H9 (cell line): ENCODE results near the gene FCHSD2. TPM values are rescaled to one million over a fixed set of nuclear protein-coding genes. Genes with fewer than 3 reads are reported as not detected.

ENCODE experiments used
- DNase-seq: peaks from one replicate; pipeline ENCODE4 v3.0.0-alpha.2; 2017
- H2AFZ ChIP-seq: one replicate; pipeline ENCODE4 v1.6.1; 2013; ENCODE audit warnings: mild to moderate bottlenecking, low read length, control low read depth, moderate library complexity
- H2AK5ac ChIP-seq: 2 replicates; pipeline ENCODE4 v1.6.1; 2013; ENCODE audit warnings: low read length, control low read depth, mixed read lengths; ENCODE audit not compliant: insufficient read length
- H2BK120ac ChIP-seq: one replicate; pipeline ENCODE4 v1.6.1; 2013; ENCODE audit warnings: low read depth, mild to moderate bottlenecking, low read length, control low read depth, inconsistent platforms; ENCODE audit not compliant: poor library complexity, severe bottlenecking
- H2BK12ac ChIP-seq: 2 replicates; pipeline ENCODE4 v1.6.1; 2013; ENCODE audit warnings: low read length, control low read depth, mixed read lengths, low read depth; ENCODE audit not compliant: insufficient read length
- H2BK15ac ChIP-seq: 2 replicates; pipeline ENCODE4 v1.6.1; 2013; ENCODE audit warnings: low read depth, low read length, control low read depth
- H2BK20ac ChIP-seq: one replicate; pipeline ENCODE4 v1.6.1; 2013; ENCODE audit warnings: low read depth, mild to moderate bottlenecking, low read length, control low read depth, inconsistent platforms; ENCODE audit not compliant: poor library complexity, severe bottlenecking
- H2BK5ac ChIP-seq: 2 replicates; pipeline ENCODE4 v1.6.1; 2013; ENCODE audit warnings: low read length, control low read depth, mixed read lengths; ENCODE audit not compliant: insufficient read length
- H3K14ac ChIP-seq: 2 replicates; pipeline ENCODE4 v1.6.1; 2013; ENCODE audit warnings: low read length, control low read depth; ENCODE audit not compliant: insufficient read depth
- H3K18ac ChIP-seq: 2 replicates; pipeline ENCODE4 v1.6.1; 2013; ENCODE audit warnings: low read depth, mild to moderate bottlenecking, mixed read lengths, low read length, control low read depth; ENCODE audit not compliant: insufficient read length
- H3K23ac ChIP-seq: 2 replicates; pipeline ENCODE4 v1.6.1; 2013; ENCODE audit warnings: low read length, control low read depth, mixed read lengths, low read depth; ENCODE audit not compliant: insufficient read length
- H3K23me2 ChIP-seq: 2 replicates; pipeline ENCODE4 v1.6.1; 2013; ENCODE audit warnings: low read depth, mild to moderate bottlenecking, mixed read lengths, low read length, control low read depth; ENCODE audit not compliant: insufficient read length, poor library complexity, severe bottlenecking
- H3K27ac ChIP-seq: 2 replicates; pipeline ENCODE4 v1.5.1; 2013; ENCODE audit warnings: low read length, control low read depth, mixed read lengths, low read depth; ENCODE audit not compliant: insufficient read length
- H3K27me3 ChIP-seq: 2 replicates; pipeline ENCODE4 v1.6.1; 2013; ENCODE audit warnings: low read length, control low read depth, inconsistent platforms; ENCODE audit not compliant: insufficient read depth
- H3K4ac ChIP-seq: 2 replicates; pipeline ENCODE4 v1.6.1; 2013; ENCODE audit warnings: low read depth, mild to moderate bottlenecking, control low read depth, inconsistent platforms, low read length, moderate library complexity
- H3K4me1 ChIP-seq: 2 replicates; pipeline ENCODE4 v1.6.1; 2013; ENCODE audit warnings: low read length, control low read depth, inconsistent platforms; ENCODE audit not compliant: insufficient read depth
- H3K4me2 ChIP-seq: 2 replicates; pipeline ENCODE4 v1.6.1; 2013; ENCODE audit warnings: low read length, control low read depth, mixed read lengths; ENCODE audit not compliant: insufficient read length, insufficient read depth
- H3K56ac ChIP-seq: 2 replicates; pipeline ENCODE4 v1.6.1; 2013; ENCODE audit warnings: low read depth, mild to moderate bottlenecking, mixed read lengths, low read length, control low read depth; ENCODE audit not compliant: insufficient read length
- H3K79me1 ChIP-seq: 2 replicates; pipeline ENCODE4 v1.6.1; 2013; ENCODE audit warnings: low read depth, mild to moderate bottlenecking, moderate library complexity, low read length, control low read depth, inconsistent platforms; ENCODE audit not compliant: insufficient read depth, poor library complexity, severe bottlenecking
- H3K79me2 ChIP-seq: 2 replicates; pipeline ENCODE4 v1.6.1; 2013; ENCODE audit warnings: low read length, control low read depth, inconsistent platforms; ENCODE audit not compliant: insufficient read depth
- H3K9ac ChIP-seq: 2 replicates; pipeline ENCODE4 v1.6.1; 2013; ENCODE audit warnings: low read length, control low read depth, mixed read lengths; ENCODE audit not compliant: insufficient read length; ENCODE audit errors: extremely low read depth
- H3K9me3 ChIP-seq: one replicate; pipeline ENCODE4 v1.6.1; 2013; ENCODE audit warnings: low read depth, low read length, inconsistent platforms; ENCODE audit not compliant: control insufficient read depth
- H3T11ph ChIP-seq: one replicate; pipeline ENCODE4 v1.6.1; 2013; ENCODE audit warnings: mild to moderate bottlenecking, low read length, control low read depth, inconsistent platforms
- H4K20me1 ChIP-seq: one replicate; pipeline ENCODE4 v1.6.1; 2013; ENCODE audit not compliant: control insufficient read depth, insufficient read length, insufficient read depth
- H4K5ac ChIP-seq: 2 replicates; pipeline ENCODE4 v1.6.1; 2013; ENCODE audit warnings: low read depth, mild to moderate bottlenecking, mixed read lengths, low read length, control low read depth; ENCODE audit not compliant: insufficient read length
- H4K8ac ChIP-seq: replicated peaks from 2 replicates; pipeline ENCODE4 v1.6.1; 2013; ENCODE audit warnings: low read length, control low read depth, mixed read lengths, low read depth; ENCODE audit not compliant: insufficient read length
- H4K91ac ChIP-seq: 2 replicates; pipeline ENCODE4 v1.6.1; 2013; ENCODE audit warnings: low read depth, mild to moderate bottlenecking, moderate library complexity, mixed read lengths, low read length, control low read depth; ENCODE audit not compliant: insufficient read length
- H3K27ac Mint-ChIP-seq, 3 experiments: 2 replicates in 2 of 3; 3 replicates in 1 of 3; pipeline ENCODE4 v1.8.0; 2020 to 2021; ENCODE audit warnings: mixed read lengths in 3 of 3, mild to moderate bottlenecking in 1 of 3, moderate library complexity in 1 of 3
- H3K27me3 Mint-ChIP-seq: 2 replicates; pipeline ENCODE4 v1.8.0; 2021; ENCODE audit warnings: low read depth, mild to moderate bottlenecking, moderate library complexity, mixed read lengths
- H3K36me3 Mint-ChIP-seq, 3 experiments: 2 replicates in 2 of 3; 3 replicates in 1 of 3; pipeline ENCODE4 v1.8.0; 2020 to 2021; ENCODE audit warnings: low read depth in 3 of 3, mixed read lengths in 3 of 3; ENCODE audit not compliant: insufficient read depth in 1 of 3
- H3K4me1 Mint-ChIP-seq, 2 experiments: 2 replicates each; pipeline ENCODE4 v1.8.0; 2020; ENCODE audit warnings: mixed read lengths in 2 of 2
- H3K4me3 Mint-ChIP-seq, 2 experiments: 2 replicates in 1 of 2; 3 replicates in 1 of 2; pipeline ENCODE4 v1.8.0; 2020 to 2021; ENCODE audit warnings: mild to moderate bottlenecking in 2 of 2, mixed read lengths in 2 of 2, moderate library complexity in 1 of 2
- H3K9me3 Mint-ChIP-seq, 2 experiments: 2 replicates in 1 of 2; 3 replicates in 1 of 2; pipeline ENCODE4 v1.8.0; 2020; ENCODE audit warnings: mild to moderate bottlenecking in 2 of 2, mixed read lengths in 2 of 2, moderate library complexity in 1 of 2
- WGBS: extraction: QIAGEN DNeasy Blood & Tissue Kit; methylation state at CpG from one replicate; pipeline ENCODE4 v1.1.7; 2013; ENCODE audit warnings: missing lambda C conversion rate, low lambda C conversion rate, mixed read lengths; ENCODE audit not compliant: insufficient read length; ENCODE audit errors: extremely low coverage; 5-methylcytosine and 5-hydroxymethylcytosine counted together
- total RNA-seq: library from RNA; stranded (reverse); gene quantifications from 2 replicates; pipeline ENCODE4 v1.2.1, GENCODE V29; 2021
- TF ChIP-seq, protein P1 (sequence below): fragments of 200-600 bp; sonication (generic); conservative IDR thresholded peaks from 3 replicates; pipeline ENCODE4 v1.8.0; 2021; ENCODE audit warnings: antibody characterized with exemption, mild to moderate bottlenecking

FCHSD2 gene
- total RNA-seq, 1 experiment from 2014 or later, result 17.8 TPM

DNA sequence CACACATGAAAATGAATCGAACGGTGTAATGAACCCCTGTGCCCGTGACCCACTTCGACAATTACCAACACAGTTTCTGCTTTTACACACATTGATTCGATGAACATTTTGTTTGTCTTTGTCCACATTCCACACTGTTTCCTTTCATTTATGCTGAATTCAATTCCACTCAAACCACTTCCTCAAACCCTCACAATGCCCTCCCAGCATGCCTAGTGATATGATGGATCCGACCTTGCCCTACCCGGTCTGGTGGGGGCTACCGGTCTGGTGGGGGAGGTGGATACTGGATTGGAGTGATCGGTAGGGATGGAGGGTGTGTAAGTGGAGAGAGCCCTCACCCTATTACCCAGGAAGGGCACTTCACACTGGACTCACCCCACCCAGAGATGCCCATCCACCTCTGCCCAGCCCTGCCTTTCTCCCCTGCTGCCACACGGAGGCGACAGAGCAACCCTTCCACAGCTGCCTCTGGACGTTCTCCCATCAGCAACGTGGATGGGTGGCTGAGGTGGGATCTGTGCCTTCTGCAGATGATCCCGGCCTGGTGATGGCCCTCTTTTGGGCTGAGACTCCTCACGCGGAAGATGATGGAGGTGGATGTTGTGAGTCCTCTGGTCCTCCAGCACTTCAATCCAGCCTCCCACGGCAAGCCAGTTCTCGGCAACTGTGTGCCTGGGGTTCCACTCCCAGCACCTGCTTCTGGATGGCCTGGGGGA is 43.0 kb upstream of the FCHSD2 start:
- 0 out of 5 replicates have a peak overlapping the region, but pooled peaks of 1 of the 2 experiments have one; percentile 38 for H3K4me3 Mint-ChIP-seq
- Histone ChIP-seq H2BK20ac (no peak overlapping the region), H4K20me1 (no peaks in the 10 kb centered on the region), H3K14ac (no peak overlapping the region), H3K9me3 (no peaks in the 10 kb centered on the region), H2BK120ac (no peak overlapping the region), H3K4me2 (no peak overlapping the region), H2BK5ac (no peak overlapping the region), H3K27ac (no peak overlapping the region), H2BK15ac (no peak overlapping the region), H3K79me1 (no peaks in the 10 kb centered on the region), H3K23me2 (no peaks in the 10 kb centered on the region), H3K9ac (no peak overlapping the region), H2AK5ac (no peak overlapping the region), H3K4me1 (no peaks in the 10 kb centered on the region), H2BK12ac (no peak overlapping the region), H3T11ph (no peak overlapping the region), H3K4ac (no peak overlapping the region), H3K79me2 (no peaks in the 10 kb centered on the region), H4K91ac (no peak overlapping the region), H2AFZ (no peak overlapping the region), H3K23ac (no peak overlapping the region), H3K18ac (no peak overlapping the region), H4K8ac (no peak overlapping the region), H3K56ac (no peak overlapping the region), H3K27me3 (no peaks in the 10 kb centered on the region), H4K5ac (no peak overlapping the region)
- WGBS, result no CpG with 5 or more reads among the region's 18 CpGs
- peaks cover 3% of the 10 kb centered on the region for H3K27me3 Mint-ChIP-seq
- H3K4me1 Mint-ChIP-seq, result peaks cover 12 to 13% of the 10 kb centered on the region in 2 experiments
- TF ChIP-seq, protein P1, sequence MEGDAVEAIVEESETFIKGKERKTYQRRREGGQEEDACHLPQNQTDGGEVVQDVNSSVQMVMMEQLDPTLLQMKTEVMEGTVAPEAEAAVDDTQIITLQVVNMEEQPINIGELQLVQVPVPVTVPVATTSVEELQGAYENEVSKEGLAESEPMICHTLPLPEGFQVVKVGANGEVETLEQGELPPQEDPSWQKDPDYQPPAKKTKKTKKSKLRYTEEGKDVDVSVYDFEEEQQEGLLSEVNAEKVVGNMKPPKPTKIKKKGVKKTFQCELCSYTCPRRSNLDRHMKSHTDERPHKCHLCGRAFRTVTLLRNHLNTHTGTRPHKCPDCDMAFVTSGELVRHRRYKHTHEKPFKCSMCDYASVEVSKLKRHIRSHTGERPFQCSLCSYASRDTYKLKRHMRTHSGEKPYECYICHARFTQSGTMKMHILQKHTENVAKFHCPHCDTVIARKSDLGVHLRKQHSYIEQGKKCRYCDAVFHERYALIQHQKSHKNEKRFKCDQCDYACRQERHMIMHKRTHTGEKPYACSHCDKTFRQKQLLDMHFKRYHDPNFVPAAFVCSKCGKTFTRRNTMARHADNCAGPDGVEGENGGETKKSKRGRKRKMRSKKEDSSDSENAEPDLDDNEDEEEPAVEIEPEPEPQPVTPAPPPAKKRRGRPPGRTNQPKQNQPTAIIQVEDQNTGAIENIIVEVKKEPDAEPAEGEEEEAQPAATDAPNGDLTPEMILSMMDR, result peak; percentile 89
- no peaks in the 10 kb centered on the region for H3K9me3 Mint-ChIP-seq
- no peaks in the 10 kb centered on the region for H3K36me3 Mint-ChIP-seq
- DNase-seq, result peak; percentile 82
- H3K27ac Mint-ChIP-seq, result no peak overlapping the region
